Fibroblast of lung (primary cell): ENCODE measurements around the gene CDH4.

Experiments
- EZH2 ChIP-seq: IDR thresholded peaks from 2 replicates; pipeline ENCODE4 v1.5.1; 2012; ENCODE audit warnings: low read length, control low read depth, mild to moderate bottlenecking; ENCODE audit errors: missing control alignments
- TF ChIP-seq, protein P1 (sequence below), 2 donors: IDR thresholded peaks in 1 of 2; conservative IDR thresholded peaks in 1 of 2; 1 replicate in 1 of 2; 2 replicates in 1 of 2; pipeline ENCODE4 v1.5.1; 2011 to 2012; ENCODE audit warnings: low read length in 2 of 2, control low read depth in 1 of 2, inconsistent platforms in 1 of 2, low read depth in 1 of 2, mild to moderate bottlenecking in 1 of 2

DNA sequence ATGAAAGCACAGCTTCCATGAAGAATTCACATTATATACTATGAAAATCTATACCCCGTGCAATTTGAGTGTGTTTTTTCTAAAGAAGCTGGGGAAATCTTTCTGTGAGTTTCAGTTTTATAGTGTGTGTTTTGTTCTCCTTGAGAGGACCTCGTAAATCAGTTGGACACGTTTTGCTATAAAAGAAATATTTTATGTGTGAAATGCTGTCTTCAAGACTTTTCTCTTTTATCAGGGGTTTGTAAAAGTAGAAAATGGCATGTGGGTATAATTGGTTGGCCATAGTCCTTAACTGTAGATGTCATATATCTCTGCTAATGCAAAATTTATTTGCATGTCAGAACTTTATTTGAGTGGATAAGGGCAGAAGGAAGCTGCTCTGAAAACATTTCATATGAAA lies 186.2 kb downstream of the CDH4 start:
- TF ChIP-seq, protein P1, sequence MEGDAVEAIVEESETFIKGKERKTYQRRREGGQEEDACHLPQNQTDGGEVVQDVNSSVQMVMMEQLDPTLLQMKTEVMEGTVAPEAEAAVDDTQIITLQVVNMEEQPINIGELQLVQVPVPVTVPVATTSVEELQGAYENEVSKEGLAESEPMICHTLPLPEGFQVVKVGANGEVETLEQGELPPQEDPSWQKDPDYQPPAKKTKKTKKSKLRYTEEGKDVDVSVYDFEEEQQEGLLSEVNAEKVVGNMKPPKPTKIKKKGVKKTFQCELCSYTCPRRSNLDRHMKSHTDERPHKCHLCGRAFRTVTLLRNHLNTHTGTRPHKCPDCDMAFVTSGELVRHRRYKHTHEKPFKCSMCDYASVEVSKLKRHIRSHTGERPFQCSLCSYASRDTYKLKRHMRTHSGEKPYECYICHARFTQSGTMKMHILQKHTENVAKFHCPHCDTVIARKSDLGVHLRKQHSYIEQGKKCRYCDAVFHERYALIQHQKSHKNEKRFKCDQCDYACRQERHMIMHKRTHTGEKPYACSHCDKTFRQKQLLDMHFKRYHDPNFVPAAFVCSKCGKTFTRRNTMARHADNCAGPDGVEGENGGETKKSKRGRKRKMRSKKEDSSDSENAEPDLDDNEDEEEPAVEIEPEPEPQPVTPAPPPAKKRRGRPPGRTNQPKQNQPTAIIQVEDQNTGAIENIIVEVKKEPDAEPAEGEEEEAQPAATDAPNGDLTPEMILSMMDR (conservative IDR thresholded peaks at IDR 0.05 in 1 of 2, IDR thresholded peaks at IDR 0.05 in 1 of 2; ENCODE audit: low read depth in 1 of 2, low read length in 2 of 2): no peak
- no peak for TF ChIP-seq EZH2
